HCT116 (cell line): Measurements from ENCODE around the gene MBP. TPM values are rescaled to one million over a fixed set of nuclear protein-coding genes. Genes with fewer than 3 reads are reported as not detected.

Experiments
- ATAC-seq: fragments of 200-7000 bp; cut with Tn5 transposase; 2 replicates; pipeline ENCODE4 v1.9.1; 2020; ENCODE audit warnings: mild to moderate bottlenecking, moderate library complexity
- BruUV-seq: library from RNA; stranded (reverse); fragments of 400-500 nt; replicated peaks from 2 replicates; lab custom pipeline; 2021; lab: Mats Ljungman, UMichigan
- CTCF ChIA-PET: fragments of 300-600 bp; sonication (Branson Sonifier 250); formaldehyde crosslinking; loops from one replicate; lab custom pipeline; 2021; ENCODE audit warnings: antibody characterized with exemption; lab: Charles Lee
- POLR2A ChIA-PET: fragments of 300-600, 350-600 bp; sonication (Branson Sonifier 250); formaldehyde crosslinking; loops from one replicate; lab custom pipeline; 2021; ENCODE audit warnings: antibody characterized with exemption; lab: Charles Lee
- RAD21 ChIA-PET, 2 experiments: fragments of 300-600 bp; sonication (Branson Sonifier 250); formaldehyde crosslinking; loops; one replicate each; lab custom pipeline; 2023; ENCODE audit warnings: low total read pairs in 2 of 2; ENCODE audit not compliant: uncharacterized antibody in 2 of 2, unreplicated experiment in 2 of 2, low non-redundant PET in 1 of 2; lab: Charles Lee
- DNase-seq: peaks from one replicate; pipeline ENCODE4 v3.0.0-alpha.2; 2010; ENCODE audit warnings: low read depth, low spot score
- H2AFZ ChIP-seq: fragments of 200-600 bp; shearing (Covaris generic), sonication (generic); 2 replicates; pipeline ENCODE4 v1.6.1; 2017; ENCODE audit warnings: low read depth, mixed run types, mixed read lengths, antibody characterized with exemption, low read length; ENCODE audit not compliant: poor library complexity, severe bottlenecking
- H3K27ac ChIP-seq: 2 replicates; pipeline ENCODE4 v1.5.1; 2012; ENCODE audit warnings: low read depth, low read length
- H3K27me3 ChIP-seq: fragments of 200-600 bp; sonication (generic); 2 replicates; pipeline ENCODE4 v1.6.1; 2016; ENCODE audit warnings: mixed run types, low read length, mixed read lengths; ENCODE audit not compliant: insufficient read depth
- H3K36me3 ChIP-seq, 2 experiments: fragments of 200-500 bp in 1 of 2; fragments of 200-600 bp in 1 of 2; sonication (Bioruptor generic) in 1 of 2; sonication (generic) in 1 of 2; 2 replicates each; pipeline versions ENCODE4 v1.5.1 to v1.6.1; 2014 to 2016; ENCODE audit warnings: low read length in 2 of 2, inconsistent platforms in 1 of 2, mixed read lengths in 1 of 2, mixed run types in 1 of 2; ENCODE audit not compliant: insufficient read depth in 2 of 2, control insufficient read depth in 1 of 2
- H3K4me1 ChIP-seq, 2 experiments: fragments of 200-600 bp in 1 of 2; sonication (generic) in 1 of 2; 2 replicates each; pipeline versions ENCODE4 v1.5.1 to v1.6.1; 2012 to 2017; ENCODE audit warnings: low read length in 2 of 2, inconsistent platforms in 1 of 2, mild to moderate bottlenecking in 1 of 2, mixed read lengths in 1 of 2, mixed run types in 1 of 2, moderate library complexity in 1 of 2; ENCODE audit not compliant: insufficient read depth in 2 of 2, control insufficient read depth in 1 of 2
- H3K4me2 ChIP-seq: fragments of 200-600 bp; sonication (generic); 2 replicates; pipeline ENCODE4 v1.6.1; 2017; ENCODE audit warnings: mixed run types, low read length, mixed read lengths
- H3K4me3 ChIP-seq, 2 experiments: fragments of 200-600 bp in 1 of 2; sonication (generic) in 1 of 2; replicated peaks in 1 of 2; 2 replicates each; pipeline ENCODE4 v1.5.1; 2011 to 2016; ENCODE audit warnings: low read length in 2 of 2, control low read depth in 1 of 2, low read depth in 1 of 2, mild to moderate bottlenecking in 1 of 2, mixed read lengths in 1 of 2, mixed run types in 1 of 2
- H3K79me2 ChIP-seq: fragments of 200-600 bp; sonication (generic); 2 replicates; pipeline ENCODE4 v1.6.1; 2017; ENCODE audit warnings: mild to moderate bottlenecking, mixed run types, low read length, moderate library complexity, mixed read lengths; ENCODE audit not compliant: insufficient read depth
- H3K9ac ChIP-seq: fragments of 200-600 bp; sonication (generic); 2 replicates; pipeline ENCODE4 v1.6.1; 2016; ENCODE audit warnings: low read length, mixed read lengths
- H3K9me2 ChIP-seq: fragments of 200-600 bp; sonication (generic), shearing (Covaris generic); 2 replicates; pipeline ENCODE4 v1.6.1; 2017; ENCODE audit warnings: mixed run types, mild to moderate bottlenecking, moderate library complexity; ENCODE audit not compliant: insufficient read depth
- H3K9me3 ChIP-seq, 2 experiments: fragments of 200-500 bp in 1 of 2; fragments of 200-600 bp in 1 of 2; sonication (Bioruptor generic) in 1 of 2; sonication (generic) in 1 of 2; 2 replicates each; pipeline ENCODE4 v1.6.1; 2014 to 2017; ENCODE audit warnings: low read length in 2 of 2, mixed read lengths in 2 of 2, inconsistent platforms in 1 of 2, low read depth in 1 of 2, mild to moderate bottlenecking in 1 of 2, mixed run types in 1 of 2, moderate library complexity in 1 of 2; ENCODE audit not compliant: control insufficient read depth in 1 of 2, insufficient read depth in 1 of 2
- H4K20me1 ChIP-seq: fragments of 200-600 bp; sonication (generic), shearing (Covaris generic); 2 replicates; pipeline ENCODE4 v1.6.1; 2017; ENCODE audit warnings: mixed run types, mild to moderate bottlenecking, moderate library complexity; ENCODE audit not compliant: insufficient read depth
- CBX3 ChIP-seq: IDR thresholded peaks from 2 replicates; pipeline ENCODE4 v1.6.1; 2012; ENCODE audit warnings: low read depth
- CEBPB ChIP-seq: IDR thresholded peaks from 2 replicates; pipeline ENCODE4 v1.6.1; 2012; ENCODE audit warnings: low read depth
- EGR1 ChIP-seq: IDR thresholded peaks from 2 replicates; pipeline ENCODE4 v1.6.1; 2012; ENCODE audit warnings: low read depth
- ELF1 ChIP-seq: IDR thresholded peaks from 2 replicates; pipeline ENCODE4 v1.6.1; 2012; ENCODE audit warnings: low read depth, borderline replicate concordance
- EZH2 ChIP-seq: fragments of 200-600 bp; sonication (generic); IDR thresholded peaks from 2 replicates; pipeline ENCODE4 v1.6.1; 2017; ENCODE audit warnings: antibody characterized with exemption, mixed run types
- FOSL1 ChIP-seq: IDR thresholded peaks from 2 replicates; pipeline ENCODE4 v1.6.1; 2012; ENCODE audit warnings: low read depth
- JUND ChIP-seq: IDR thresholded peaks from 2 replicates; pipeline ENCODE4 v1.6.1; 2012
- POLR2AphosphoS5 ChIP-seq: IDR thresholded peaks from 2 replicates; pipeline ENCODE4 v1.6.1; 2011; ENCODE audit warnings: mild to moderate bottlenecking, low read depth, low read length, moderate library complexity
- RAD21 ChIP-seq: IDR thresholded peaks from 2 replicates; pipeline ENCODE4 v1.6.1; 2012; ENCODE audit warnings: low read depth, mild to moderate bottlenecking
- SIN3A ChIP-seq: IDR thresholded peaks from 2 replicates; pipeline ENCODE4 v1.6.1; 2012; ENCODE audit warnings: low read depth
- SP1 ChIP-seq: IDR thresholded peaks from 2 replicates; pipeline ENCODE4 v1.6.1; 2012; ENCODE audit warnings: low read depth
- SRF ChIP-seq: IDR thresholded peaks from 2 replicates; pipeline ENCODE4 v1.6.1; 2012; ENCODE audit warnings: low read depth
- TCF7L2 ChIP-seq: IDR thresholded peaks from 2 replicates; pipeline ENCODE4 v1.7.0; 2011; ENCODE audit warnings: borderline replicate concordance, inconsistent platforms; ENCODE audit not compliant: insufficient read depth, insufficient read length; ENCODE audit errors: extremely low read depth
- ZNF274 ChIP-seq: fragments of 200-500 bp; sonication (Bioruptor generic); IDR thresholded peaks from 2 replicates; pipeline ENCODE4 v1.6.1; 2014; ENCODE audit warnings: mild to moderate bottlenecking, low read depth, low read length, inconsistent platforms
- intact Hi-C: fragments of 100-400 bp; cut with micrococcal nuclease; formaldehyde crosslinking; loops from 2 replicates; pipeline ENCODE4 v1.10.0; 2022
- total RNA-seq: library from RNA; stranded (reverse); gene quantifications from one replicate; pipeline ENCODE4 v1.2.1, GENCODE V29; 2021; ENCODE audit not compliant: unreplicated experiment
- TF ChIP-seq, protein P1 (sequence below): IDR thresholded peaks from 2 replicates; pipeline ENCODE4 v1.6.1; 2011; ENCODE audit warnings: mild to moderate bottlenecking, low read length, moderate library complexity; ENCODE audit not compliant: insufficient replicate concordance; ENCODE audit errors: extremely low read depth
- TF ChIP-seq, protein P2 (sequence below): IDR thresholded peaks from 2 replicates; pipeline ENCODE4 v1.6.1; 2012; ENCODE audit warnings: low read depth
- TF ChIP-seq, protein P3 (sequence below): IDR thresholded peaks from 2 replicates; pipeline ENCODE4 v1.6.1; 2012
- TF ChIP-seq, protein P4 (sequence below), 3 experiments: fragments of 200-600 bp in 1 of 3; sonication (generic) in 1 of 3; IDR thresholded peaks in 2 of 3; conservative IDR thresholded peaks in 1 of 3; 2 replicates each; pipeline ENCODE4 v1.5.1; 2012 to 2017; ENCODE audit warnings: low read depth in 2 of 3, low read length in 2 of 3, antibody characterized with exemption in 1 of 3, borderline replicate concordance in 1 of 3, control low read depth in 1 of 3, mild to moderate bottlenecking in 1 of 3, mixed read lengths in 1 of 3, mixed run types in 1 of 3, moderate library complexity in 1 of 3; ENCODE audit not compliant: insufficient read depth in 1 of 3

The MBP gene
- total RNA-seq, 1 experiment from 2014 or later = 34.9 TPM

DNA sequence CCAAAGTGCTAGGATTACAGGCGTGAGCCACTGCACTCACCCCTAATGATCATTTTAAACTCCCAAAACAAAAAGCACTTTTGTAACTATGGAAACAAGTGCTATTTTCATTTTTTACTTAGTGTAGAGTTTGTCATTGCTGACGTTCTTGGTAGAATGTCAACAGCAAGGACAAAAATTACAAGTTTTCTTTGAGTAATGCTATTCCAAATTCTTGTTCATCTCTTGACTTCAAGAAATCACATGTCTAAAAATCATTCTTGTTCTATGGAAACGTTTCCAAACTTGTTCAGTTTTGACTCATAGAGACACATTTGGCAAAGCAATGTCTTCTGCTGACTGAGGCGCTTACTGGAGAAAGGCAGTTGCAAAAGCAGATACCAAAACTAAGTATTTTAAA lies 82.6 kb downstream of the MBP start (continued):
- TF ChIP-seq EGR1 = no peak
- TF ChIP-seq, protein P1, sequence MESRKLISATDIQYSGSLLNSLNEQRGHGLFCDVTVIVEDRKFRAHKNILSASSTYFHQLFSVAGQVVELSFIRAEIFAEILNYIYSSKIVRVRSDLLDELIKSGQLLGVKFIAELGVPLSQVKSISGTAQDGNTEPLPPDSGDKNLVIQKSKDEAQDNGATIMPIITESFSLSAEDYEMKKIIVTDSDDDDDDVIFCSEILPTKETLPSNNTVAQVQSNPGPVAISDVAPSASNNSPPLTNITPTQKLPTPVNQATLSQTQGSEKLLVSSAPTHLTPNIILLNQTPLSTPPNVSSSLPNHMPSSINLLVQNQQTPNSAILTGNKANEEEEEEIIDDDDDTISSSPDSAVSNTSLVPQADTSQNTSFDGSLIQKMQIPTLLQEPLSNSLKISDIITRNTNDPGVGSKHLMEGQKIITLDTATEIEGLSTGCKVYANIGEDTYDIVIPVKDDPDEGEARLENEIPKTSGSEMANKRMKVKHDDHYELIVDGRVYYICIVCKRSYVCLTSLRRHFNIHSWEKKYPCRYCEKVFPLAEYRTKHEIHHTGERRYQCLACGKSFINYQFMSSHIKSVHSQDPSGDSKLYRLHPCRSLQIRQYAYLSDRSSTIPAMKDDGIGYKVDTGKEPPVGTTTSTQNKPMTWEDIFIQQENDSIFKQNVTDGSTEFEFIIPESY = no peak

DNA sequence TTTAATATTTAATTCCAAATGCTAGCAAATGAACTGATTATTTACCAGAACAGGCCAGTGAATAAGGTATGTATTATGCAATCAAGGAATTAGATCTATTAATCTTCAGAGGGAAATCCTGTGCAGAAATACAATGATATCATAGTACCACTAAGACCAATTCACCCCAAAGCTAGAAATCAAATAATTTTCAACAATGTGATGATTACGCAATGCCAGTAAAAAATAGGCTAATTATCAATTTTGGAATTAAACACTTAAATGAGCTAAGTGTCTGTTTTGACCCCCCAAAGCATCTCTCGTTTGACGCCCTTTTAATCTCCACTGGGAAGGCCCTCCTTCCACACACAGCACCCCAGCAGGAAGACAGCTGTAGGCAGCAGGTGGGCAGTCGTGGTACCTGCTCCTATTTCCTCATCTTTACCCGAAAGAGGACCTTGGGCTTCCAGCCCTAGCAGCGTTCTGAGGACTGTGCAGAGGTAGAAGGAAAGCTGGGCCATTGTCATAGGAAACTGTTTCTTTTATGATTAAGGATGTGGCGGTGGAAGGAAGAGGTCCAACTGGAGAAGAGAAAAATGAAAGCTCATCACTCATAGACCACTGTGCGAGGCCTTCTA lies 84.7 kb downstream of the MBP start:
- H3K36me3 ChIP-seq = no peaks in the 10 kb centered on the region; a peak in 1 of 4 replicates
- ChIA-PET RAD21 (no interaction called here), CTCF (no interaction called here), POLR2A (no interaction called here)
- no peak for ATAC-seq
- TF ChIP-seq, protein P2, sequence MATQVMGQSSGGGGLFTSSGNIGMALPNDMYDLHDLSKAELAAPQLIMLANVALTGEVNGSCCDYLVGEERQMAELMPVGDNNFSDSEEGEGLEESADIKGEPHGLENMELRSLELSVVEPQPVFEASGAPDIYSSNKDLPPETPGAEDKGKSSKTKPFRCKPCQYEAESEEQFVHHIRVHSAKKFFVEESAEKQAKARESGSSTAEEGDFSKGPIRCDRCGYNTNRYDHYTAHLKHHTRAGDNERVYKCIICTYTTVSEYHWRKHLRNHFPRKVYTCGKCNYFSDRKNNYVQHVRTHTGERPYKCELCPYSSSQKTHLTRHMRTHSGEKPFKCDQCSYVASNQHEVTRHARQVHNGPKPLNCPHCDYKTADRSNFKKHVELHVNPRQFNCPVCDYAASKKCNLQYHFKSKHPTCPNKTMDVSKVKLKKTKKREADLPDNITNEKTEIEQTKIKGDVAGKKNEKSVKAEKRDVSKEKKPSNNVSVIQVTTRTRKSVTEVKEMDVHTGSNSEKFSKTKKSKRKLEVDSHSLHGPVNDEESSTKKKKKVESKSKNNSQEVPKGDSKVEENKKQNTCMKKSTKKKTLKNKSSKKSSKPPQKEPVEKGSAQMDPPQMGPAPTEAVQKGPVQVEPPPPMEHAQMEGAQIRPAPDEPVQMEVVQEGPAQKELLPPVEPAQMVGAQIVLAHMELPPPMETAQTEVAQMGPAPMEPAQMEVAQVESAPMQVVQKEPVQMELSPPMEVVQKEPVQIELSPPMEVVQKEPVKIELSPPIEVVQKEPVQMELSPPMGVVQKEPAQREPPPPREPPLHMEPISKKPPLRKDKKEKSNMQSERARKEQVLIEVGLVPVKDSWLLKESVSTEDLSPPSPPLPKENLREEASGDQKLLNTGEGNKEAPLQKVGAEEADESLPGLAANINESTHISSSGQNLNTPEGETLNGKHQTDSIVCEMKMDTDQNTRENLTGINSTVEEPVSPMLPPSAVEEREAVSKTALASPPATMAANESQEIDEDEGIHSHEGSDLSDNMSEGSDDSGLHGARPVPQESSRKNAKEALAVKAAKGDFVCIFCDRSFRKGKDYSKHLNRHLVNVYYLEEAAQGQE = no peak
- no peak for TF ChIP-seq SIN3A
- TF ChIP-seq, protein P3, sequence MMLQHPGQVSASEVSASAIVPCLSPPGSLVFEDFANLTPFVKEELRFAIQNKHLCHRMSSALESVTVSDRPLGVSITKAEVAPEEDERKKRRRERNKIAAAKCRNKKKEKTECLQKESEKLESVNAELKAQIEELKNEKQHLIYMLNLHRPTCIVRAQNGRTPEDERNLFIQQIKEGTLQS = no peak
- TF ChIP-seq FOSL1 = no peak
- no peak for TF ChIP-seq POLR2AphosphoS5
- no peak for TF ChIP-seq JUND
- no peak for TF ChIP-seq SRF
- TF ChIP-seq EGR1 = no peak
- no peak for TF ChIP-seq RAD21
- TF ChIP-seq CEBPB = no peak
- no peak for TF ChIP-seq TCF7L2
- no peak for TF ChIP-seq SP1
- TF ChIP-seq CBX3 = no peak
- no peak for TF ChIP-seq EZH2
- TF ChIP-seq ELF1 = no peak
- TF ChIP-seq, protein P4, sequence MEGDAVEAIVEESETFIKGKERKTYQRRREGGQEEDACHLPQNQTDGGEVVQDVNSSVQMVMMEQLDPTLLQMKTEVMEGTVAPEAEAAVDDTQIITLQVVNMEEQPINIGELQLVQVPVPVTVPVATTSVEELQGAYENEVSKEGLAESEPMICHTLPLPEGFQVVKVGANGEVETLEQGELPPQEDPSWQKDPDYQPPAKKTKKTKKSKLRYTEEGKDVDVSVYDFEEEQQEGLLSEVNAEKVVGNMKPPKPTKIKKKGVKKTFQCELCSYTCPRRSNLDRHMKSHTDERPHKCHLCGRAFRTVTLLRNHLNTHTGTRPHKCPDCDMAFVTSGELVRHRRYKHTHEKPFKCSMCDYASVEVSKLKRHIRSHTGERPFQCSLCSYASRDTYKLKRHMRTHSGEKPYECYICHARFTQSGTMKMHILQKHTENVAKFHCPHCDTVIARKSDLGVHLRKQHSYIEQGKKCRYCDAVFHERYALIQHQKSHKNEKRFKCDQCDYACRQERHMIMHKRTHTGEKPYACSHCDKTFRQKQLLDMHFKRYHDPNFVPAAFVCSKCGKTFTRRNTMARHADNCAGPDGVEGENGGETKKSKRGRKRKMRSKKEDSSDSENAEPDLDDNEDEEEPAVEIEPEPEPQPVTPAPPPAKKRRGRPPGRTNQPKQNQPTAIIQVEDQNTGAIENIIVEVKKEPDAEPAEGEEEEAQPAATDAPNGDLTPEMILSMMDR (IDR thresholded peaks at IDR 0.05 in 2 of 3, conservative IDR thresholded peaks at IDR 0.05 in 1 of 3; ENCODE audit: borderline replicate concordance in 1 of 3, insufficient read depth in 1 of 3, low read depth in 2 of 3, low read length in 2 of 3) = no peak
- TF ChIP-seq ZNF274 = no peak
- no peak overlapping the region for H3K9ac ChIP-seq
- H3K4me1 ChIP-seq = no peaks in the 10 kb centered on the region
- no peaks in the 10 kb centered on the region for H4K20me1 ChIP-seq
- no peak overlapping the region for H3K27ac ChIP-seq
- no peaks in the 10 kb centered on the region for H3K9me2 ChIP-seq
- H3K9me3 ChIP-seq = no peaks in the 10 kb centered on the region
- H3K27me3 ChIP-seq = no peaks in the 10 kb centered on the region
- no TSS peak for BruUV-seq
- H2AFZ ChIP-seq = no peak overlapping the region
- H3K4me3 ChIP-seq = no peak overlapping the region
- no peak overlapping the region for H3K4me2 ChIP-seq
- no peaks in the 10 kb centered on the region; the same call in 1 of the 2 replicates for H3K79me2 ChIP-seq
- no peak for DNase-seq
- intact Hi-C loops = no loop called here
